Liver (tissue), 9 donors: ENCODE results near the gene SMIM44. TPM values are rescaled to one million over a fixed set of nuclear protein-coding genes. Genes with fewer than 3 reads are reported as not detected.
A peak's percentile ranks its signal among the peaks of the same experiment; 100 is the strongest.

Experiments
- DNase-seq: peaks from one replicate; pipeline ENCODE4 v3.0.0-alpha.2; 2017; ENCODE audit warnings: low spot score
- H3K27ac ChIP-seq, 2 donors: one replicate each; pipeline ENCODE4 v1.7.0; 2013; ENCODE audit warnings: inconsistent platforms in 2 of 2, low read length in 2 of 2, control low read depth in 1 of 2, low read depth in 1 of 2, mild to moderate bottlenecking in 1 of 2
- H3K27me3 ChIP-seq, 4 donors: one replicate each; pipeline versions ENCODE4 v1.6.1 to v1.7.0; 2013; ENCODE audit warnings: low read length in 3 of 4, inconsistent platforms in 1 of 4, mild to moderate bottlenecking in 1 of 4, moderate library complexity in 1 of 4; ENCODE audit not compliant: control insufficient read depth in 4 of 4, insufficient read depth in 4 of 4
- H3K36me3 ChIP-seq, 4 donors: one replicate each; pipeline versions ENCODE4 v1.6.1 to v1.7.0; 2013; ENCODE audit warnings: low read length in 3 of 4, mild to moderate bottlenecking in 3 of 4, low read depth in 1 of 4, moderate library complexity in 1 of 4; ENCODE audit not compliant: control insufficient read depth in 4 of 4, insufficient read depth in 3 of 4
- H3K4me1 ChIP-seq, 4 donors: one replicate each; pipeline versions ENCODE4 v1.6.1 to v1.7.0; 2013; ENCODE audit warnings: low read length in 3 of 4, mild to moderate bottlenecking in 3 of 4, moderate library complexity in 1 of 4; ENCODE audit not compliant: control insufficient read depth in 4 of 4, insufficient read depth in 4 of 4
- H3K4me3 ChIP-seq, 3 donors: one replicate each; pipeline versions ENCODE4 v1.6.1 to v1.7.0; 2013; ENCODE audit warnings: low read length in 3 of 3, control low read depth in 1 of 3, low read depth in 1 of 3, mild to moderate bottlenecking in 1 of 3
- H3K9ac ChIP-seq, 2 donors: one replicate each; pipeline ENCODE4 v1.7.0; 2013; ENCODE audit warnings: low read length in 2 of 2, mild to moderate bottlenecking in 2 of 2, moderate library complexity in 2 of 2, control low read depth in 1 of 2, low read depth in 1 of 2
- H3K9me3 ChIP-seq, 4 donors: one replicate each; pipeline versions ENCODE4 v1.6.1 to v1.7.0; 2013; ENCODE audit warnings: low read length in 3 of 4; ENCODE audit not compliant: control insufficient read depth in 4 of 4
- EGR1 ChIP-seq, 2 donors: IDR thresholded peaks; 2 replicates each; pipeline ENCODE4 v1.6.1; 2016 to 2018; ENCODE audit warnings: antibody characterized with exemption in 2 of 2, low read depth in 2 of 2
- FOXA1 ChIP-seq: IDR thresholded peaks from 2 replicates; pipeline ENCODE4 v1.6.1; 2016; ENCODE audit warnings: antibody characterized with exemption
- GABPA ChIP-seq, 2 donors: IDR thresholded peaks in 1 of 2; conservative IDR thresholded peaks in 1 of 2; 2 replicates each; pipeline ENCODE4 v1.6.1; 2016; ENCODE audit warnings: antibody characterized with exemption in 2 of 2, mild to moderate bottlenecking in 1 of 2, moderate library complexity in 1 of 2
- HNF4A ChIP-seq, 2 donors: conservative IDR thresholded peaks; 2 replicates each; pipeline ENCODE4 v1.6.1; 2016; ENCODE audit warnings: antibody characterized with exemption in 2 of 2, mild to moderate bottlenecking in 2 of 2
- HNF4G ChIP-seq: IDR thresholded peaks from 2 replicates; pipeline ENCODE4 v1.6.1; 2016; ENCODE audit warnings: antibody characterized with exemption
- JUND ChIP-seq, 2 donors: IDR thresholded peaks; 2 replicates each; pipeline ENCODE4 v1.6.1; 2016; ENCODE audit warnings: antibody characterized with exemption in 2 of 2
- MAX ChIP-seq: IDR thresholded peaks from 2 replicates; pipeline ENCODE4 v1.6.1; 2016; ENCODE audit warnings: antibody characterized with exemption
- RAD21 ChIP-seq, 2 donors: IDR thresholded peaks; 2 replicates each; pipeline ENCODE4 v1.6.1; 2016; ENCODE audit warnings: antibody characterized with exemption in 2 of 2, mild to moderate bottlenecking in 2 of 2
- RXRA ChIP-seq, 2 donors: IDR thresholded peaks; 2 replicates each; pipeline ENCODE4 v1.6.1; 2017 to 2018; ENCODE audit warnings: antibody characterized with exemption in 2 of 2, mild to moderate bottlenecking in 1 of 2
- SP1 ChIP-seq: IDR thresholded peaks from 2 replicates; pipeline ENCODE4 v1.6.1; 2018; ENCODE audit warnings: antibody characterized with exemption, mild to moderate bottlenecking
- TAF1 ChIP-seq: conservative IDR thresholded peaks from 2 replicates; pipeline ENCODE4 v1.6.1; 2016; ENCODE audit warnings: antibody characterized with exemption, mild to moderate bottlenecking
- YY1 ChIP-seq: IDR thresholded peaks from 2 replicates; pipeline ENCODE4 v1.6.1; 2016; ENCODE audit warnings: antibody characterized with exemption, mild to moderate bottlenecking
- WGBS: extraction: QIAGEN DNeasy Blood & Tissue Kit; methylation state at CpG from one replicate; pipeline ENCODE4 v1.1.7; 2013; 5-methylcytosine and 5-hydroxymethylcytosine counted together
- polyA plus RNA-seq, 2 donors: library from polyadenylated mRNA; stranded (reverse) in 1 of 2; unstranded in 1 of 2; fragments of 200-250 nt in 1 of 2; fragments of >200 nt in 1 of 2; fragmentation: Nextera tagmentation in 1 of 2; extraction: Ambion mirVana in 1 of 2; gene quantifications; one replicate each; pipeline versions ENCODE4 v1.2.1 to v1.2.3, GENCODE V29; 2013 to 2015
- total RNA-seq, 2 donors: library from RNA; depleted of rRNA; stranded (reverse); fragments of >200 nt; gene quantifications; one replicate each; pipeline ENCODE4 v1.2.3, GENCODE V29; 2014
- TF ChIP-seq, protein P1 (sequence below): fragments of 150-350 bp; IDR thresholded peaks from 2 replicates; pipeline ENCODE4 v1.5.1; 2017; ENCODE audit warnings: improper control_type of control experiment, low read depth, low read length; ENCODE audit not compliant: missing input control
- TF ChIP-seq, protein P2 (sequence below): IDR thresholded peaks from 2 replicates; pipeline ENCODE4 v1.6.1; 2016; ENCODE audit warnings: antibody characterized with exemption
- TF ChIP-seq, protein P3 (sequence below): IDR thresholded peaks from 2 replicates; pipeline ENCODE4 v1.6.1; 2016; ENCODE audit warnings: antibody characterized with exemption
- TF ChIP-seq, protein P4 (sequence below): IDR thresholded peaks from 2 replicates; pipeline ENCODE4 v1.6.1; 2016; ENCODE audit warnings: antibody characterized with exemption, mild to moderate bottlenecking
- donor health status: healthy.
- donor health status: healthy.
- donor health status: healthy.
- donor health status: healthy.
- donor health status: healthy.

SMIM44 gene
- total and polyA plus RNA-seq, 4 donors, result not detected

GRCh38 chr19:3524078-3524842, 41.0 kb upstream of the SMIM44 start:
- Histone ChIP-seq H3K4me1 (peaks cover 0 to 18% (median 9%) of the 10 kb centered on the region in 4 donors), H3K9ac (no peak overlapping the region), H3K36me3 (peaks cover 4 to 33% (median 18%) of the 10 kb centered on the region in 4 donors), H3K27me3 (no peaks in the 10 kb centered on the region), H3K4me3 (no peak overlapping the region), H3K27ac (no peak overlapping the region), H3K9me3 (no peaks in the 10 kb centered on the region)
- DNase-seq, result no peak
- WGBS, result 85% methylated on average over 33 of the region's 33 CpGs
- TF ChIP-seq FOXA1 (no peak), GABPA (IDR thresholded peaks at IDR 0.05 in 1 of 2, conservative IDR thresholded peaks at IDR 0.05 in 1 of 2) (no peak), HNF4G (no peak), RXRA (IDR thresholded peaks at IDR 0.05) (peak in 1 of 2 donors; percentile 16), HNF4A (conservative IDR thresholded peaks at IDR 0.05) (peak; percentile 38 to 50), SP1 (peak; percentile 38), RAD21 (IDR thresholded peaks at IDR 0.05) (no peak)

DNA sequence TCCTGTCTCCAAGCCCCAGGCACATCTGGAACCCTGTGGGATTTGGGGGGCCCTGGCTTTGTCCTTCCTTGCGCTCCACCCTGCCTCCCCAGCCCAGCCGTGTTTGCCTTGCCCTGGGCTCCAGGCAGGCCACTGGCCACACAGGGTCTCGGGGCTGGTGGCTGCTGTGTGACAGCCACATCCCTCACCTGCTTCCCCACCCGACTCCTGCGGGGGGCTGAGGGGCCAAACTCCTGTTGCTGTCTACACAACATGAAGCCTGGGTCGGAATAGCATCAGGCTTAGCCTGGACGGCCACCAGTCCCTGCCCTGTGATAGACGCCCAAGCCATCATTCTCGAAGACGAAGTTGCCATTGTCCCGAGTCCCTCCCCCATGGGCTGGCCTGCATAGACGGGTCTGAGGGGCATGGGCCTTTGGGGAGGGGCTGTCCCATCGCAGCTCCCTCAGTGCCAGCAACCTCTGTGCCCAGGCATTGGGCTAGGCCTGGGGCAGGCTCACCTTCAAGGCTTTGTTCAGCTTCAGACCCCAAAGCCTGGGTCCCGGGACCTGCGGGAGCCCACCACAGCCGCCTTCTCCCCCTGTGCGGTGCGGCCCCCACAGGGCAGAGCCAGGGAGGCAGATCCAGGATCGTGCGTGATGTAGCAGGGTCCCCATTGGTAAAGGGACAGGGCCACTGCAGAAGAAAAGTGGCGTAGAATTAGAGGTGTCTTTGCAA, 40.3 kb upstream of the SMIM44 start:
- peaks cover 4 to 33% (median 18%) of the 10 kb centered on the region in 4 donors for H3K36me3 ChIP-seq
- no peak for DNase-seq
- H3K27ac ChIP-seq, result no peak overlapping the region
- H3K27me3 ChIP-seq, result no peaks in the 10 kb centered on the region
- H3K9ac ChIP-seq, result no peak overlapping the region
- H3K4me3 ChIP-seq, result no peak overlapping the region
- no peak for TF ChIP-seq TAF1
- no peak for TF ChIP-seq YY1
- TF ChIP-seq RXRA (IDR thresholded peaks at IDR 0.05), result no peak
- no peak for TF ChIP-seq HNF4G
- no peak for TF ChIP-seq JUND (IDR thresholded peaks at IDR 0.05)
- TF ChIP-seq, protein P1, sequence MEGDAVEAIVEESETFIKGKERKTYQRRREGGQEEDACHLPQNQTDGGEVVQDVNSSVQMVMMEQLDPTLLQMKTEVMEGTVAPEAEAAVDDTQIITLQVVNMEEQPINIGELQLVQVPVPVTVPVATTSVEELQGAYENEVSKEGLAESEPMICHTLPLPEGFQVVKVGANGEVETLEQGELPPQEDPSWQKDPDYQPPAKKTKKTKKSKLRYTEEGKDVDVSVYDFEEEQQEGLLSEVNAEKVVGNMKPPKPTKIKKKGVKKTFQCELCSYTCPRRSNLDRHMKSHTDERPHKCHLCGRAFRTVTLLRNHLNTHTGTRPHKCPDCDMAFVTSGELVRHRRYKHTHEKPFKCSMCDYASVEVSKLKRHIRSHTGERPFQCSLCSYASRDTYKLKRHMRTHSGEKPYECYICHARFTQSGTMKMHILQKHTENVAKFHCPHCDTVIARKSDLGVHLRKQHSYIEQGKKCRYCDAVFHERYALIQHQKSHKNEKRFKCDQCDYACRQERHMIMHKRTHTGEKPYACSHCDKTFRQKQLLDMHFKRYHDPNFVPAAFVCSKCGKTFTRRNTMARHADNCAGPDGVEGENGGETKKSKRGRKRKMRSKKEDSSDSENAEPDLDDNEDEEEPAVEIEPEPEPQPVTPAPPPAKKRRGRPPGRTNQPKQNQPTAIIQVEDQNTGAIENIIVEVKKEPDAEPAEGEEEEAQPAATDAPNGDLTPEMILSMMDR, result no peak
- TF ChIP-seq GABPA (IDR thresholded peaks at IDR 0.05 in 1 of 2, conservative IDR thresholded peaks at IDR 0.05 in 1 of 2), result no peak
- TF ChIP-seq EGR1 (IDR thresholded peaks at IDR 0.05; ENCODE audit: low read depth in 2 of 2), result no peak
- TF ChIP-seq FOXA1, result no peak
- no peak for TF ChIP-seq SP1
- TF ChIP-seq MAX, result no peak
- no peak for TF ChIP-seq HNF4A (conservative IDR thresholded peaks at IDR 0.05)
- TF ChIP-seq, protein P2, sequence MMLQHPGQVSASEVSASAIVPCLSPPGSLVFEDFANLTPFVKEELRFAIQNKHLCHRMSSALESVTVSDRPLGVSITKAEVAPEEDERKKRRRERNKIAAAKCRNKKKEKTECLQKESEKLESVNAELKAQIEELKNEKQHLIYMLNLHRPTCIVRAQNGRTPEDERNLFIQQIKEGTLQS, result no peak
- TF ChIP-seq RAD21 (IDR thresholded peaks at IDR 0.05), result no peak
- TF ChIP-seq, protein P3, sequence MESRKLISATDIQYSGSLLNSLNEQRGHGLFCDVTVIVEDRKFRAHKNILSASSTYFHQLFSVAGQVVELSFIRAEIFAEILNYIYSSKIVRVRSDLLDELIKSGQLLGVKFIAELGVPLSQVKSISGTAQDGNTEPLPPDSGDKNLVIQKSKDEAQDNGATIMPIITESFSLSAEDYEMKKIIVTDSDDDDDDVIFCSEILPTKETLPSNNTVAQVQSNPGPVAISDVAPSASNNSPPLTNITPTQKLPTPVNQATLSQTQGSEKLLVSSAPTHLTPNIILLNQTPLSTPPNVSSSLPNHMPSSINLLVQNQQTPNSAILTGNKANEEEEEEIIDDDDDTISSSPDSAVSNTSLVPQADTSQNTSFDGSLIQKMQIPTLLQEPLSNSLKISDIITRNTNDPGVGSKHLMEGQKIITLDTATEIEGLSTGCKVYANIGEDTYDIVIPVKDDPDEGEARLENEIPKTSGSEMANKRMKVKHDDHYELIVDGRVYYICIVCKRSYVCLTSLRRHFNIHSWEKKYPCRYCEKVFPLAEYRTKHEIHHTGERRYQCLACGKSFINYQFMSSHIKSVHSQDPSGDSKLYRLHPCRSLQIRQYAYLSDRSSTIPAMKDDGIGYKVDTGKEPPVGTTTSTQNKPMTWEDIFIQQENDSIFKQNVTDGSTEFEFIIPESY, result no peak
- TF ChIP-seq, protein P4, sequence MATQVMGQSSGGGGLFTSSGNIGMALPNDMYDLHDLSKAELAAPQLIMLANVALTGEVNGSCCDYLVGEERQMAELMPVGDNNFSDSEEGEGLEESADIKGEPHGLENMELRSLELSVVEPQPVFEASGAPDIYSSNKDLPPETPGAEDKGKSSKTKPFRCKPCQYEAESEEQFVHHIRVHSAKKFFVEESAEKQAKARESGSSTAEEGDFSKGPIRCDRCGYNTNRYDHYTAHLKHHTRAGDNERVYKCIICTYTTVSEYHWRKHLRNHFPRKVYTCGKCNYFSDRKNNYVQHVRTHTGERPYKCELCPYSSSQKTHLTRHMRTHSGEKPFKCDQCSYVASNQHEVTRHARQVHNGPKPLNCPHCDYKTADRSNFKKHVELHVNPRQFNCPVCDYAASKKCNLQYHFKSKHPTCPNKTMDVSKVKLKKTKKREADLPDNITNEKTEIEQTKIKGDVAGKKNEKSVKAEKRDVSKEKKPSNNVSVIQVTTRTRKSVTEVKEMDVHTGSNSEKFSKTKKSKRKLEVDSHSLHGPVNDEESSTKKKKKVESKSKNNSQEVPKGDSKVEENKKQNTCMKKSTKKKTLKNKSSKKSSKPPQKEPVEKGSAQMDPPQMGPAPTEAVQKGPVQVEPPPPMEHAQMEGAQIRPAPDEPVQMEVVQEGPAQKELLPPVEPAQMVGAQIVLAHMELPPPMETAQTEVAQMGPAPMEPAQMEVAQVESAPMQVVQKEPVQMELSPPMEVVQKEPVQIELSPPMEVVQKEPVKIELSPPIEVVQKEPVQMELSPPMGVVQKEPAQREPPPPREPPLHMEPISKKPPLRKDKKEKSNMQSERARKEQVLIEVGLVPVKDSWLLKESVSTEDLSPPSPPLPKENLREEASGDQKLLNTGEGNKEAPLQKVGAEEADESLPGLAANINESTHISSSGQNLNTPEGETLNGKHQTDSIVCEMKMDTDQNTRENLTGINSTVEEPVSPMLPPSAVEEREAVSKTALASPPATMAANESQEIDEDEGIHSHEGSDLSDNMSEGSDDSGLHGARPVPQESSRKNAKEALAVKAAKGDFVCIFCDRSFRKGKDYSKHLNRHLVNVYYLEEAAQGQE, result no peak
- WGBS, result 94% methylated on average over 21 of the region's 21 CpGs
- no peaks in the 10 kb centered on the region for H3K9me3 ChIP-seq
- H3K4me1 ChIP-seq, result peaks cover 0 to 20% (median 10%) of the 10 kb centered on the region in 4 donors
